AG04450 (cell line): Measurements from ENCODE around the gene SLC2A11. TPM values are rescaled to one million over a fixed set of nuclear protein-coding genes. Genes with fewer than 3 reads are reported as not detected.

Experiments
- CTCF ChIA-PET: fragments of 300-600, 350-600 bp; formaldehyde crosslinking; extraction: SDS; loops from one replicate; lab custom pipeline; 2022; ENCODE audit warnings: antibody characterized with exemption, inconsistent platforms; lab: Charles Lee
- POLR2A ChIA-PET: fragments of 350-600 bp; formaldehyde crosslinking; extraction: SDS; loops from one replicate; lab custom pipeline; 2021; ENCODE audit warnings: antibody characterized with exemption, inconsistent platforms; lab: Yijun Ruan, JAX
- DNase-seq: peaks from one replicate; pipeline ENCODE4 v3.0.0-alpha.2; 2011; ENCODE audit warnings: low read depth, low spot score
- H3K27ac ChIP-seq: one replicate; pipeline ENCODE4 v1.5.1; 2012; ENCODE audit warnings: low read depth, low read length, control low read depth
- H3K27me3 ChIP-seq: one replicate; pipeline ENCODE4 v1.6.0; 2012; ENCODE audit warnings: low read length; ENCODE audit not compliant: control insufficient read depth, insufficient read depth
- H3K4me3 ChIP-seq: 2 replicates; pipeline ENCODE4 v1.5.1; 2011; ENCODE audit warnings: mild to moderate bottlenecking, low read depth, low read length, control low read depth
- H3K9me3 ChIP-seq: 2 replicates; pipeline ENCODE4 v1.5.1; 2012; ENCODE audit warnings: low read length; ENCODE audit not compliant: control insufficient read depth, insufficient read depth
- CTCF ChIP-seq: IDR thresholded peaks from 2 replicates; pipeline ENCODE4 v1.5.1; 2011; ENCODE audit warnings: low read depth, low read length, control low read depth, inconsistent platforms
- polyA minus RNA-seq: library from RNA; depleted of rRNA, polyadenylated mRNA; stranded (reverse); fragments of >200 nt; gene quantifications from 2 replicates; pipeline ENCODE4 v1.2.3, GENCODE V29; 2011; rRNA and poly(A)+ RNA removed
- polyA plus RNA-seq: library from polyadenylated mRNA; depleted of rRNA; stranded (reverse); fragments of >200 nt; gene quantifications from 2 replicates; pipeline ENCODE4 v1.2.3, GENCODE V29; 2011; rRNA removed

Gene SLC2A11, protein sequence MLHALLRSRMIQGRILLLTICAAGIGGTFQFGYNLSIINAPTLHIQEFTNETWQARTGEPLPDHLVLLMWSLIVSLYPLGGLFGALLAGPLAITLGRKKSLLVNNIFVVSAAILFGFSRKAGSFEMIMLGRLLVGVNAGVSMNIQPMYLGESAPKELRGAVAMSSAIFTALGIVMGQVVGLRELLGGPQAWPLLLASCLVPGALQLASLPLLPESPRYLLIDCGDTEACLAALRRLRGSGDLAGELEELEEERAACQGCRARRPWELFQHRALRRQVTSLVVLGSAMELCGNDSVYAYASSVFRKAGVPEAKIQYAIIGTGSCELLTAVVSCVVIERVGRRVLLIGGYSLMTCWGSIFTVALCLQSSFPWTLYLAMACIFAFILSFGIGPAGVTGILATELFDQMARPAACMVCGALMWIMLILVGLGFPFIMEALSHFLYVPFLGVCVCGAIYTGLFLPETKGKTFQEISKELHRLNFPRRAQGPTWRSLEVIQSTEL
- polyA plus RNA-seq = 7.2 and 7.5 TPM in 2 replicates
- polyA minus RNA-seq = 8.6 and 8.7 TPM in 2 replicates

- ChIA-PET POLR2A (interaction anchor here (0.6 to 1.2 kb wide), 9 partner anchors 8 to 83 kb away, joined by 3 to 10 read pairs (median 4); partner anchors contain the start of gene MIF), CTCF (interaction anchor here (0.6 to 3.4 kb wide), 16 partner anchors 9 to 901 kb away, joined by 3 to 39 read pairs (median 4); partner anchors contain the start of gene MIF)
- peak within 1 kb of the TSS; percentile 57 for H3K27ac ChIP-seq
- H3K27me3 ChIP-seq = no peaks in the 10 kb centered on the region
- peak within 1 kb of the TSS; percentile 87 for H3K4me3 ChIP-seq
- peak; percentile 92 for DNase-seq
- H3K9me3 ChIP-seq = no peaks in the 10 kb centered on the region
- no peak; the same call in none of the 2 replicates for TF ChIP-seq CTCF
These were observed at the start of gene SLC2A11 for GRCh38 chr22:23857606-23858483. Gene SLC2A11 (plus strand): TSS chr22:23857875. CDS start chr22:23858000, 125 bp downstream.

GRCh38 chr22:23812378-23812777, 45.3 kb upstream of the SLC2A11 start:
- no peaks in the 10 kb centered on the region for H3K27me3 ChIP-seq
- no peak for TF ChIP-seq CTCF
- CTCF ChIA-PET = interaction anchor here (0.6 to 2.7 kb wide), 3 partner anchors 37 to 75 kb away, joined by 3 to 12 read pairs (median 4); no protein-coding TSS in a partner anchor
- DNase-seq = no peak
- H3K4me3 ChIP-seq = no peak overlapping the region
- H3K9me3 ChIP-seq = no peaks in the 10 kb centered on the region
- POLR2A ChIA-PET = interaction anchor here (0.6 kb wide), 1 partner anchor 829 kb away, joined by 3 read pairs; no protein-coding TSS in a partner anchor
- no peak overlapping the region for H3K27ac ChIP-seq

DNA sequence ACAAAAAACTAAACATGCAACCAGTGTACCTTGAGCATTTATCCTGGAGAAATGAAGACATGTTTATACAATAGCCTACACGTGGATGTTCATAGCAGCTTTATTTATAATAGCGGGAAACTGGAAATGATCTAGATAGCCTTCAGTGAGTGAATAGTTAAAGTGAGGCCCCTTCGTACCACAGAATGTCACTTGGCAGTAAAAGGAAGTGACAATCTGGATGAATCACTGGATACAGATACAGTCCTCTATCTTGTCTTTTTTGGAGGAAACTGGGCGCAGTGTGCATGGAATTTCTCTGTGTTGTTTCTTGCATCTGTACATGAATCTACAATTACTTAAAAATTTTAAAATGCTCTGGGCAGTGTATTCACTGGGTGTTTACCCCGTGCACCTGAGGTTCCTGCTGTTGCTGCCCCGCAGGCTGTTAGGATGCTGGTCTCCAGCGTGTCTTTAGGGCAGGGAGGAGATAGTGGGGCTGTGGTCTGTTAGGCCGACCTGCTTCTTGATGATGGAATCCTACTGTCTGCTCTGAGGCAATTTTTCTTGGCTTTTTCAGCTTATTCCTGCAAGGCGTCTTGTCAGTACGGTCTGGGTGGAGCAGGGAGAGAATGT, 42.0 kb upstream of the SLC2A11 start:
- DNase-seq = no peak

More for the DNA sequence above, 42.0 kb upstream of the SLC2A11 start:
- no peaks in the 10 kb centered on the region for H3K9me3 ChIP-seq
- H3K4me3 ChIP-seq = no peak overlapping the region
- POLR2A ChIA-PET = no interaction called here
- H3K27me3 ChIP-seq = no peaks in the 10 kb centered on the region
- H3K27ac ChIP-seq = no peak overlapping the region
- CTCF ChIA-PET = no interaction called here
- TF ChIP-seq CTCF = no peak
